Stimulated activated CD4-positive, alpha-beta T cell treated with anti-CD3 and anti-CD28 coated beads, Interleukin-15, amount 100 ng/mL, for 24 hours (primary cell): ENCODE results near the gene MPHOSPH9.
"Not testable (repeated sequence)": the region's sequence is repeated elsewhere in the genome, so short reads cannot be mapped to it uniquely, and the experiment has no call there.

ENCODE experiments used
- DNase-seq: peaks from one replicate; pipeline ENCODE4 v3.0.0-alpha.2; 2020

The MPHOSPH9 gene

DNA sequence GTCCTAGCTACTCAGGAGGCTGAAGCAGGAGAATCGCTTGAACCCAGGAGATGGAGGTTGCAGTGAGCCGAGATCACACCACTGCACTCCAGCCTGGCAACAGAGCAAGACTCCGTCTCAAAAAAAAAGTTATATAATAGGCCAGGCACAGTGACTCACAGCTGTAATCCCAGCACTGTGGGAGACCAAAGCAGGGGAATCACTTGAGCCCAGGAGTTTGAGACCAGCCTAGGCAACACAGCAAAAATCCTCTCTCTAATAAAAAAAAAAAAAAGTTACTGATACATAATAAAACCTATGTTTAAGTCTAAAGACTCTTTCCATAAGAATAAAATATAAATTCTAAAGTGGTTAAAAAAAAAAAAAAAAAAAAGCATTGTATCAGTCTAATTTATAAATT is 26.1 kb downstream of the MPHOSPH9 start:
- DNase-seq = not testable (repeated sequence)

DNA sequence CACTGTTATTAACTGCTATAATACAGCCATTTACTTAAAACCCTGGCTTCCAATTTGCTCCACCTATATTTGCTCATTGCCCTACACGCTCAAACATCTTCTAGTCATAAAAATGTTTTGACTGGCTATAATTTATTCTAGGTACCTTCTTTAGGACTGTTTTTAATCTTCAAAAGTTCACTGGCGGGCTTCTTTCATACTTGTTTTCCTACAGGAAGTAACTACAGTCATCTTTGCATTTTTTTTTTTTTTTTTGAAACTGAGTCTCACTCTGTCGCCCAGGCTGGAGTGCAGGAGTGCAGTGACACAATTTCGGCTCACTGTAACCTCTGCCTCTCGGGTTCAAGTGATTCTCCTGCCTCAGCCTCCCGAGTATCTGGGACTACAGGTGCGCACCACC is 32.5 kb downstream of the MPHOSPH9 start:
- peak; percentile 12 for DNase-seq

DNA sequence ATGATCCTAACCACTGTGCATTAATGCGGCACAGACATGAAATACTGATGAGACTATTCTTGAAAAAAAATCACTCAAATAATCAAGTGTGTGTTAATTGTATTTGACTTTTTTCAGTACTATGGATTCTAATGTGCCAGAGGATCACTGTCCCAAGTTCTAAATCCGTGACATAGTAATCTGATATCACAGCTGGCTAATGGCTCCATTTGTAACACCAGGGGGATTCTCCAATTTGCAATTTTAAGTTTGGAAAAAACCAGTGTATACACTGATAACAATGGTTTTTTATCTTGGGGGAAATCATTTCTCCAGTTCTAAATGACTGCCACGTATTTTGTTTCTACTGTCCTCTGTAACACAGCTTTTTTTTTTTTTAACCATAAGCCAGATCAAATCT is 33.0 kb downstream of the MPHOSPH9 start:
- DNase-seq = no peak

DNA sequence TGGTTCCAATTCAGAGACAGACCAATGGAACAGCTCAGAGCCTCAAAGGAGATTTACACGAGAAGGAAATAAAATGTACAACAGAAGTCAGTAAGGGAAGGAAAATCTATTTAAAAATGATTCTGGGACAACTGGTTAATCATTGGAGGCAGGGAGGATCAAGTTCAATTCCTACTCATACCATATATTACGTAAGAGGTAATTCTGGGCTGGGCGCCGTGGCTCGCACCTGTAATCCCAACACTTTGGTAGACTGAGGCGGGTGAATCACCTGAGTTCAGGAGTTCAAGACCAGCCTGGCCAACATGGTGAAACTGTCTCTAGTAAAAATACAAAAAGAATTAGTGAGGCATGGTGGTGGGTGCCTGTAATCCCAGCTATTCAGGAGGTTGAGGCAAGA is 45.3 kb downstream of the MPHOSPH9 start:
- no peak for DNase-seq

DNA sequence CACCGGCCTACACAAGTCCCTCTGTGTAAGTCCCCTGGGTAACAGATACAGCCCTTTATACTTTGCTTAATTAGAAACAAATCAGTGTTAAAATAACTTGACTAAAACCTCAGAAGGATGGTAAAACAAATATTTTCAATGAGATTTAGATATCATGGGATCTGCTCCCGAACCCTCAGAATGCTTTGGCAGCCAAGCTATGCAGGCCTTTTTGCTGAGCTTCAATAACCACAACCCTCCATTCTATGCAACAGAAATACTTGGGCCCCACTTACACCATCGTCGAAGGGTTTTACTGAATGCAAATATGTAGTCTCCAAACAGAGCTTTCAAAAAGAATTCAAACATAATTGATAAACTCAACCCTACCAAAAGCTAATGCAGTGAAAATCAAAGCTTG is 52.8 kb downstream of the MPHOSPH9 start:
- no peak for DNase-seq

DNA sequence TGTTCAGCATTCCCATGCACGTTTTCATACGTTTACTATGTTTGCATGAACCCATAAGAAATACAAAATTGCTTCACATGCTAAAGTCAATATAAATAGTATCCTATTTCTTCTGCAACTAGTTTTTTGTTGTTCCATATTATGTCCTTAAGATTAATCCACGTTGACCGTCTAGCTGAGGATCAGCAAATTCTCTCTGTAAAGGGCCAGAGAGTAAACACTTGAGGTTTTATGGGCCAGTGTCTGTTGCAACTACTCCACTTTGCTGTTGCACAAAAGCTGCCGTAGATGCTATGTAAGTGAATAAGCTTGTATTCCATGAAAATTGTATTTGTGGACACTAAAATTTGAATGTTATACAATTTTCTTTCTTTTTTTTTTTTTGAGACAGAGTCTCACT is 61.0 kb downstream of the MPHOSPH9 start:
- no peak for DNase-seq

DNA sequence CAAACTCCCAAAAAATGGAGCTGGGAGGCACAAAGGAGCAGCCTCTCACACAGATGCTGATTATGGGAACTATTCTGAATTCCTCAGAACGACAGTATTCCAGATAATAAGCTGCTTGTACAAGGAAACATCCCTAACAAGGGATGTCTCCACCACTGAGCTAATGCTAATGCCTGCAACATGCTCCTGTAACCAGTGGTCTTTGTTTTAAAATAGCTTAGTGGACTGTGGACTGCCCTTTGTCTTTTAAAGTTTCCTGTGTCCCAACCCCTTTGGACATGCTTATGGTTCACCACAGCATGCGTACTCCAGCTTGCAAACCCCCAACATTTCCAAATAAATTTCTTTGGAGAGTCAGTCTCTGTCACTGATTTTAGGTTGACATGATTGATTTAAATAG is 65.6 kb downstream of the MPHOSPH9 start:
- DNase-seq = no peak

DNA sequence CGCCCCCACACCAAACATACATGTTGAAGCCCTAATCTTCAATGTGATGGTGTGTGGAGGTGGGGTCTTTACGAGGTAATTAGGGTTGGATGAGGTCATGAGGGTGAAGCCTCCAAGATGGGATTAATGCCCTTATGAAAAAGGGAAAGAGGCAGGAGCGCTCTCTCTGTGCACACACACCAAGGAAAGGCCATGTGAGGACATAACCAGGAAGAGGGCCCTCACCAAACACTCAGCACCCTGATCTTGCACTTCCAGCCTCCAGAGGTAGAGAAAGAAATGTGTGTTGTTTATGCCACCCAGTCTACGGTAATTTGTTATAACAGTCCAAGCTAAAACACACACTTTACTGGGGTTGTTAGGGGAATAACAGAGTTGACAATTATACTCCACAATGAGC is 67.4 kb downstream of the MPHOSPH9 start:
- DNase-seq = no peak

DNA sequence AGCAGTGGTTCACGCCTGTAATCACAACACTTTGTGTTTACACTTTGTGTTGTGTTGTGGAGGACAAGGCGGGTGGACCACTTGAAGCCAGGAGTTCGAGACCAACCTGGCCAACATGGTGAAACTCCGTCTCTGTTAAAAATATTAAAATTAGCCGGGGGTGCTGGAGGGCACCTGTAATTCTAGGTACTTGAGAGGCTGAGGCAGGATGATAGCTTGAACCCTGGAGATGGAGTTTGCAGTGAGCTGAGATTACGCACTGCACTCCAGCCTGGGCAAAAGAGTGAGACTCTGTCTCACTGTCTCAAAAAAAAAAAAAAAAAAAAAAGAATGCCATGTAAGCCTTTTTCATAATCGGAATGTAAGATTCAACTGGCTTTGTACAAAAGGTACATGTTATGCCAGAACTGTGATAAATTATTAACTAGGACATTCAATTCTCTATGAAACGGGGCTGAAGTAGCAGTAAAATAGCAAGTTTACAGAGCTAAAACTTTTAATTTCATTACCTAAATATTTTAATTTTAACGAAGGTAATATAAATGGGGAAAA is 68.2 kb downstream of the MPHOSPH9 start:
- no peak for DNase-seq

DNA sequence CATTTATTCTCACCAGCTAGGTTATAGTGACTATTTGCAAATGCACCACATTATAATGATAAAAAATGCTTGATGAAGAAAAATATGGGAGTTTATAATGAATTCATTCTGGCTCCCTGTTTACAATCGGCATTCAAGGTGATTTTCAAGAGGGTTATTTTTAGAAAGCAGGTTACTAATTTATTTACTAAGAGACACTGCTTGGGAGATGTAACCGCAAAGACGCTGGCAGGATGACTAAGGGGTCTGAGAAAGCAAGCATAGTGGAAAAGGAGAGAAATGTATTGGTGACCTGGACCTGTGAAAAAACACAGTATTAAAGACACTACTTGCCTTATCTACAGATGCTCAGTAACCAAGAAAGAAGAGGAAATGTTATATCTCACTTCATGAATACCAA is 68.7 kb downstream of the MPHOSPH9 start:
- no peak for DNase-seq

DNA sequence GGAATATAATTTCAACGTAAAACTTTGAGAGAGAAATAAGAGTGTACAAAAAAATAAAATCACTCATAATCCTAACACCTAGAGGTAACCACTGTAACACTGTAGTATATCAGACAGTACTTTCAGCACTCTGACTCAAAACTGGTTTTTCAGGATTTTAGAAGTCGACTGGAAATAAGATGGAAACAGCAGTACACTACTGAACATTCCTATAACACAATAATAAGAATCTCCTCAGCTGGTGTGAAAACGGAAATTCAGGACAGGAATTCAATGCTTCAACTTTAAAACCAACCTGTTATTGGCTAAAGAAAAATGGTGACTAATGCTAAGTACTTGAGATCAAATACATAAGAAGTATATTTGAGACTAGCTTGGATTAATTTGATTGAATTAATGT is 69.7 kb downstream of the MPHOSPH9 start:
- DNase-seq = no peak

DNA sequence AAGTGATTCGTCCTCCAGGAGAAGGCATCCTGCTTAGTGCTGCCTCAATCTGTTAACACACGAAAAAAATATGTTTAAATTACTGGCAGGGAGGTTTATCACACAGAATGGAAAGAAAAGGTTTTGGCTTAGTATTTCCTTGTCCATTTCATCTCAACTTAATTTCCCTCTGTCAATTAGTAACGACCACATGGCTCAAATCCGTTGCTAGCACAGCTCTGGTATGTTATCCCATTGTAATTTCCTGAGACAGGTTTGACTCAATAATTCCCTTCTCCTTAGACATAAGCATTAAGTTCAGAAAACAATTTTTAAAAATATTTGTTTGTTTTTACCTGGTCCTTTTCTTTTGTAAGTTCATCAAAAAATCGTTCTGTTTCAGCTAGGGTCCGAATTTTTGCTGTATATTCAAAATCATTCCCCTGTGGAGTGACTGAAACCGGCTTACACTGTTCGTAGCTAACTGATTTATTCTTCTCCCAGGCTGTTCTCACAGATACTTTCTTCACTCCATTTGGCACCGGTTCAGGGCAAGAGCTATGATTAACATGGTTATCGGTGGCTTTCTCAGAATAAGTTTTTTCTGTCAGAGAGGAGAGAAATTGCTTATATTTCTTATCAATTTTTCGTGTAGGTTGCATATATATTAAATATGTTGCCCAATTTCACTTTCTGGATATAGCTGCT is 72.0 kb downstream of the MPHOSPH9 start:
- DNase-seq = no peak

DNA sequence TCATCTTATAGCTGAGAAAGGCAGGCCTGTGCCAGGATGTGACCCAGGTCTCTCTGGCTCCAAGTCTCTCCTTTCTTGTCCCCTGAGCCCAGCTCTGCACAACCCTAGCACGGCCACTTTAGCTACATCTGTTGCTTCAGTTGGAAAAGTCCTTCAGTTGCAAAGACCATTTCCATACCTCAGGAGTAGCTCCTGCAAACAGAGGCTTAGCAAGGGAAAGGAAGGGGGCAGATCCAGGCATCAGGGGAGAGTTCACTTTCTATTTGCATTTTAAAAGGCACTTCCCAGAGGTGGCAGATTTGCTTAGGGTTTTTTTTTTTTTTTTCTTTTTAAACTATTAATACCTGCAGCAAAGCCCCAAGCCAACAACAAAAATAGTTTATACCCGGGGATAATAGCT is 79.0 kb downstream of the MPHOSPH9 start:
- DNase-seq = no peak

DNA sequence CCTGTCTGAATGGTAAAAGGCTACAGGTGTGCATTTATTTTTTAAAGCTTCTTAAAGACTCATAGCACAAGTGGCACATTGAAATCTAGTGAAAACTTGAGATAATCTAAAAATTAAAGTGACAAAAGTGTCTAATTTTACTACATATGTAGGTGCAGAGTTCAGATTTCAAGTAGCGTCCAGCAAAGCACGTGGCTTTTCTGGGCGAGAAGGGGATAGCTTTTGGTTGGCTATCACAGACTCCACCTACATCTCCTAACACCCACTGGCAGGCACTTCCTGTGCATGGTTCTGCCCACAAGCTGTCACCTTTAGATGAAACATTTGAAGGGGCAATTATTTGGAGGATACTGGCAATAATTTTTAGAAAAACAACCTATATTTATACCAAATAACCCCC is 80.1 kb downstream of the MPHOSPH9 start:
- no peak for DNase-seq

DNA sequence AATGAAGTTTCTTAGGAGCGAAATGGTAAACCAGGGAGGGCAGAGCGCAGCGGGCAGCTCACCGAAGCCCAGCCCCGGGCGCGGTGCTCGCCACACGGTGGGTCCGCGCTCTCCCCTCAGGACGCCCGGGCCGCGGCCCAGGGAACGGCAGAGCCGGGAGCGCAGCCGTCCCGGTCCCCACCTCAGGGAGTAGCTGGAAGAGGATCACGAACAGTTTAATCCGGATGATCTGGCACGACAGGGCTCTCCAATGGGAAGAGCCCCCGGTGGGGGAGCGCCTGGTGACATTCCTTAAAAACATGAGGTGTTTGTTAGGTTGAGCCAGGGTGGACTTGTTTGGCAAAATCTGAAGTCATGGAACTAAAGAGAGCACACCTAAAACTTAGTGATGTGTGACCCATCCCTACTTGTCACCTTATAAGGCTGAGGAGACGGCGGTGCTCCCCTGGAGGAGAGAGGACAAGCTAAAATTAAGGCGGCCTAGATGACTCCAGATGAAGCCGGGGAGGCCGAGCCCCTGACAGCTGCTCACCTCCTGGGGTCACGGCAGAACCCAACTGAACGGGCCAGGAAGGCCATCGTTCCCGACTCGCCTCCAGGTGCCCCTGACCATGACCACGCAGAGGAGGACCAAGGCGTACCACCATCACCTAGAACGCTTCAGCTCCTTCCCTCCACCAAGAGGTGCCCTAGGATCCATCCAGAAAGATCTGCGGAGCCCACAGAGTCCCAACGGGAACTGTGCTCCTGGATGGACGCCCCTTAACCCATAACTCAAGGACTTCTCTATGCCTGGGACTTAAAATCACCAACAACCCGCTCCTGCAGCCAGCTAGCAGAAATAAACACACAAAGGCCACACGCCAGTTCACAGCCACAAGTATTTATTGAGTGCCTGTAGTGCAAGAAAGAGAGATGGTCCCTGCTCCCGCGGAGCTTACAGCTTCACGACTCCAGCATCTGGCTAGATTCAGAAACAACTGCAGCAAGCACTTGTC is 81.2 kb downstream of the MPHOSPH9 start:
- no peak for DNase-seq

DNA sequence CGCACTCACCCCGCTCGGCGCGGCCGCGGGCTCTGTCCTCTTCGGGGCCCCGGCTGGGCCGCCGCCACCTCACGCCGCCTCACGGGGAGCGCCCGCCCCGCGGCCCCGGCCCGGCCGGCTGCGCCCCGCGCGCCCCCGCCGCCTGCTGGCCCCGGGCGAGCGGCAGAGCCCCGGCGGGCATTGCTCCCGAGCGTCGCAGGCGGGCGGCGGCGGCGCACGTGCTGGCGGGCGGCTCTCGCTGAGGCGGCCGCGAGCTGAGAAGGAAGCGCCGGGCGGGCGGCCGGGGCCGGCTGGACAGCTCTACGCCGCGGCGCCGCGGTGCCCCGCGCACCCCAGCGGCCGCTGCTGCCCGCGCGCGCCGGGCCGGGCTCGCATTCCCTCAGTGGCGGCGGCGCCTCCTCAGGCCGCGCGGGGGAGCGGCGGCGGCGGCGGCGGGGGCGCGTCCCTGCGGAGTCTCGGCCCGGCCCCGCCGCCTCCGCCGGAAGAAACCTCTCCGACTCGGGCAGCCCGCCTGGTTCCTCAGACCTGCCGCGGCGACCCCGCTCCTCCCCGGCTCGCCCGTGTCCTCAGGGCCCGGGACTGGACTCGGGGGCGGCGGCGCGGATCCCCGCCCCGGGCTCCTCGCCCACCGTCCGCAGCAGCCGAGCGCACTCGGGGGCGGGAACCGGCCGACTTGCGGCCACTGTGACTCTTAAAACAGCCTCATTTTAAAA is 82.0 kb downstream of the MPHOSPH9 start, which contains the start of gene PITPNM2:
Gene PITPNM2, minus strand, starts transcription at position 347 of the 713 bp plus-strand sequence. CDS start 116,500 bp downstream, outside the sequence.
- DNase-seq = peak; percentile 75

DNA sequence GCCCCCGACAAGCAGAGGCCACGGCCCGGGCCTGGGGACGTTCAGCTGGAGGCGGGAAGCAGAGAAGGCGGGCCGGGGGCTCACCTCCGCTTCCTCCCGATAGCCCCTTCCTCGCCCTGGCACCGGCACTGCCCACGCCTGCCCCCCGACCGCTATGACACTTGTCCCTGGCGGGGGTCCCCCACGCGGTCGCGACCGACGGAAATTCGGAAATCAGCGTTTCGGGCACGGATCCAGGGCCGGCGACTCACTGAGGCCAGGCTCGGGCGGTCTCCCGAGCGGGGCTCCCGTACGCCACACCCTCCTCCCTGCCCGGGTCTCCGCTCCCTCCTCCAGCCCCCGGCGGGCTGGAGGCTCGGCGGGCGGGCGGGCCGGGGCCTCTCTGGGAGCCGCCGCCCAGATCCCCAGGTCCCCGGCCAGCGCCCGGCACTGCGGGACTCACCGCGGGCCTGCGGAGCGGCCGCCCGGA is 82.6 kb downstream of the MPHOSPH9 start:
- peak; percentile 56 for DNase-seq

DNA sequence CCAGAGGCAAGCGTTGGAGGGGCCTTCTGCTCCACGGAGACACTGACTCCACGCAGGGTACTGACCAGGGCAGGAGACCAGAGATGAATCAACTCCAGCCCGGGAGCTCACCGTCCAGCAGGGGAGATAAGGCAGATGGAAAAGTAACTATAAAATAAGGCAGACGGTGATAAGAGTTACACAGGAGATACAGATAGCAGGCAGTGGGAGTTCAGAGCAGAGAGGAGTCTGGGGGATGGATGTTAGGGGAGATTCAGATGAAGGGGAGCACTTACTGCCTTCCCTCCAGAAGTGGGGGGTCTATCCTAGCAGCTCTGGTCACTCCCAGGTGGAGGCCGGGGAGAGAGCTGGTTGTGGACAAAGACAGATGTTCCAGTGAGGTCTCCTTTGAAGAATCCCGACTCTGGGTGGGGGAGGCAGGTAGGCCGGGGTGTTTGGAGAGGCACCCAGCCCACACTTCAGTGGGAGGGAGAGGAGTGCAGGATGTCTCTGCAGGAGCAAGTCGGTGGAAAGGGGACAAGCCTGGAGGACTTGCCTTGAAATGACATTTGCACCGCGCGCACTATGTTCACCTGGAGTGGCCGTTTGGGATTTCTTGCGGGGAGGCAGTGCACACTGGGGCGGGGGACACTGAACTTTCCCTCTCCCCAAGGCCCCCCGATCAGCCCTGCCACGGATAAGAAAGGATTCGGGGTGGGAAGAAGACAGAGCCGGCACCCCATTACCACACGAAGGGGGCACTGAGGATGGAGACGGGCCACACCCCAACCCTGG is 83.3 kb downstream of the MPHOSPH9 start:
- DNase-seq = no peak

DNA sequence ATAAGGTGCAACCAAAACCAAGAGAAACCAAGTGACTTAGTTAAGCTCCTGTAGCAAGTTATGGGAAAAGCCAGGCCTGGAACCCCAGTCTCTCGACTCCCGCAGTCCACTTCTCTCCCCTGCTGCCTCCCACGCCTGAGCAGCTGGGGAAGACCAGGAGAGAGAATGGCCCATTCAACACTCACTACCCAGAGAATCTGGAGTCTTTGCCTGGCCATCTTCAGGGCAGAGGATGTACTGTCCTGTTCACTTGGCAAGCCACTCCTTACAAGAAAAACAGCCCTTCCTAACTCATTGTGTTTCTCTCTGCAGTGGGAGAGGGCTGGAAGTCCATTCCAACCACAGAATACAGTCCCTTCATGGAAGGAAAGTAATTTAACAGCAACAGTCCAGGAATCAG is 83.9 kb downstream of the MPHOSPH9 start:
- no peak for DNase-seq

DNA sequence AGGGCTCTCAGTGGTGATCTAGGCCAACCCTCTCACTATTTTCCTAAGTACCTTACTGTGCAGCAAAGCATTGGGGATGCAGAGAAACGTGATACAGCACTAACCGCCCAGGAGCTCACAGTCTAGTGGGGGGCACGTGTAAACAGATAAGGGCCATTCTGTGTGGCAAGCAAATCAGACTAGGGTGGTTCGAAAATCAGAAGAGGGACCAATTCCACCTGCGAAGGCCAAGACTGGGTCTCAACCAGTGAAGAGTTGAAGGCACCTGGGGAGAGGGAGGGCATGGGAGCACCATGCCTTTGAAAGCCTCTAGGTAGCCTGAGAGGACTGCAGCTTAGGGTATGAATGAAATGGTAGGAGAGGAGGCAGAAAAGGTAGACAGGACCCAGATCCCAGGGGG is 84.3 kb downstream of the MPHOSPH9 start:
- no peak for DNase-seq

DNA sequence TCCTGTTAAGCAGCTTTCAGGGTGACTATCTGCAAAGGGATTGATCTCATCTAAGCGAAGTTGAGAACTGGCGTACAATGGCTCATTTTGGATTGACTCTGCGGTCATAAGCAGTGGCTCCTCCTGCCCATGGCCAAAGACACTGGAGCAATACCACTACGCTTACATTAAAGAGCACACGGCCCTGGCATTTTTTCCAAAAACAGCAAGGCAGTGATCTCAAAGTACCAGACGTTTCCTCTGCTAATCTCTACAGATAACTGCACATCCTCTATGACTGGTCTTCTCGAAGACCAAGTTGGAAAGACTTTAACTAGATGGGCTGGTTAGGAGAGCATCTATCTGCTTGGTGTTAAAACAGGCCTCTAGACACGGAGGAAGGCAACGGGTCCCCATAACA is 84.7 kb downstream of the MPHOSPH9 start:
- DNase-seq = no peak

DNA sequence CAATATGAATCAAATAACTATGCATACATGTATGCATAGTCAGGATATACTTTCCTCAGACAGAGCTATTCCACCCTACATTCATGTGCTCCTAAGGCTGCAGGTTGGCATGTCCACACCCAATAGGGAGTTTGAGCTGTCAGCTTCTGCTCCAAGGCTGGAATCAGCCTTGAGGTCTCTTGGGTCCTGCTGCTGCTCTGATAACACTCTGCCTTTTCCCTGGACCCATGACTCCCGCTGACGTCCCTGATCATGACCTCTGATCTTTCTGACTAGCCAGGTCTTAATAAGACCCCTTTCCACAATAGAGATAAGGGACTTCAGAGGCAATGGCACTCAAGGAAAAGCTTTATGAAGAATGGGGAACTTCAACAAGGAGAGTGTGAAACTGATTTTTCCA is 87.7 kb downstream of the MPHOSPH9 start:
- DNase-seq = no peak
